HG03521 (cell line): ENCODE data around the gene SAMD13.

Source experiments
- ATAC-seq: cut with Tn5 transposase; IDR thresholded peaks from one replicate; pipeline ENCODE4 v1.9.1; 2021; ENCODE audit warnings: mild to moderate bottlenecking, moderate library complexity; ENCODE audit not compliant: unreplicated experiment

SAMD13 gene

DNA sequence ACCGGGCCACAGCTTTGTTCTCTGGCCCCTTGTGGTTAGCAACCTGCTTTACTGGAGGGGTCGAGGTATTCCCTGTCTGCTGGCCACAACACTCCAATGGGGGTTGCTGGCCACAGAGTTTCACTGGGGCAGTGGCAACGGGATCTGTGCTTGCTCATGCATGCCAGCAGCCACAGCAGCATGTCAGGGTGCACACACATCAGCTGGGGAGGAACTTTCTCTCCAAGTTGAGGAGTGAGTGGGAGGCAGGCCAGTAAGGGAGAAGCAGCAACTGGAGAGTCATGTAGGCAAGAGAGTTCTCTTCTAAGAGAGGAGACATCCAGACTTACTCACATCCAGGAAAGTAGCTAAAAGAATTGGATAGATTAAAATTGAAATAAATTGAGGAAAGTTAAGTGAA is 38.0 kb downstream of the SAMD13 start:
- no peak for ATAC-seq

DNA sequence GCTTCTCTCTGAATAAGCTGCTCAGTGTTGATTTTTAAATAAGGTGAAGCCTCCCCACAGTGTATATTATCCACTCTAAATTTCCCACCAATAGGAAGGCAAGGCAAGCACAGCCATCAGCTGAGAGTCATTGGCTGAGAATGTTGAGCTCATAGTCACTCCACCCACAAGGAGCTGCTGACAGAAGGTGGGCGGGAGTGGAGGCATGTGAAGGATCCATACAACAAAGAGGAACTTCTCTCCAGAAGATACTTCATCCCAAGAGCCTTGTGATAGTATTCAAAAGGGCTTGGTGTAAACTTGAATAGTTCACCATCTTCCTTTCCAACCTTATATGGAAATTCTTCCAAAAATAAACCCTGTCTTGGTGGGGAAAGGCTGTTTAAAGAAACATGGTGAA is 42.8 kb downstream of the SAMD13 start:
- ATAC-seq = no peak

DNA sequence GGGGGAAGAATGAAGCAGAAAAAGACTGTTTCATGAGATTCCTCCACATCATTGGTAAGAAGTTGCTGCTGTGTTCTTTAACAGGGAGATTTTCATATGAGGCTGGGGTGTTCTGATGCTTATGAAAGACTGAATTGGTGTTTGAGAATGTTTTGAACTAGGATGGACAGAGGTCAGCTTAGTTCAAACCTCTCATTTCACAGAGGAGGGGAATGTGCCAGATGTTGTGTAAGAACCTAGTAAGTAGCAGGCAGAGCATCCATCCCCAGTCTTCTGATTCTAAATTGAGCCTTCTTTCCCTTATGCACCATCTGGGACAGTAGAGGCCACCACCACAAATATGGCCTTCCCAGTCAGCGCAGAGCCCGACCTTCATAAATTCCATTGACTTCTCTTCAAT is 43.7 kb downstream of the SAMD13 start:
- ATAC-seq = no peak

DNA sequence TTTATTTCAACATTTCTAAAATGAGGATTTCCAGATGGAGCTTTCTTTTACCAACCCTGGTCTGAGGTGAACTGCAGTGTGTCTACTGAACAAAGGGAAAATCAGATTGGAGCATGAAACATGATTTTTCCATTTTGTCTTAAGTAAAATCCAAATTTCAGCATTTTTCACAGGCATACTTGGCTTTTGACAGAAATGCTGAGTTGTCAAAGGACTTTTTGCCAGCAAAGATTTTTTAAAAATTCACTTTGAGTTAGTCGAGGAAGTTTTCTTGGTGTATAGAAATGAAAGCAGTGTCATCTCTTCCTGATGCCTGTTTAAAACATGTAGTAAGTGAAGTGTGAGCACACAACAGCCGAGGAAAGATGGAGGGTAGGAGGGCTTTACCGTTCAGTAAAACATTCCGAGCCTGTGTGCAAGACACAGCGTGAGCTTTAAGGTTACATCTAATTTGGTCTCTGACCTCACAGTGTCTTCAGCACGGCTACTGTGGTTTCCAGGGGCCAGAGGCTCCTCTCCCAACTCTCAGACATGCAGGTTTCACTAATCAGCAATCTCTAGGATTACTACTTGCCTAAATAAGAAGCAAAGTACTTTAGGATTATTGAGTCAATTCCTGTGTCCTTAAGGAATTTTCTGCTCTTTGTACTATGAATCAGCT is 45.9 kb downstream of the SAMD13 start:
- ATAC-seq = no peak

DNA sequence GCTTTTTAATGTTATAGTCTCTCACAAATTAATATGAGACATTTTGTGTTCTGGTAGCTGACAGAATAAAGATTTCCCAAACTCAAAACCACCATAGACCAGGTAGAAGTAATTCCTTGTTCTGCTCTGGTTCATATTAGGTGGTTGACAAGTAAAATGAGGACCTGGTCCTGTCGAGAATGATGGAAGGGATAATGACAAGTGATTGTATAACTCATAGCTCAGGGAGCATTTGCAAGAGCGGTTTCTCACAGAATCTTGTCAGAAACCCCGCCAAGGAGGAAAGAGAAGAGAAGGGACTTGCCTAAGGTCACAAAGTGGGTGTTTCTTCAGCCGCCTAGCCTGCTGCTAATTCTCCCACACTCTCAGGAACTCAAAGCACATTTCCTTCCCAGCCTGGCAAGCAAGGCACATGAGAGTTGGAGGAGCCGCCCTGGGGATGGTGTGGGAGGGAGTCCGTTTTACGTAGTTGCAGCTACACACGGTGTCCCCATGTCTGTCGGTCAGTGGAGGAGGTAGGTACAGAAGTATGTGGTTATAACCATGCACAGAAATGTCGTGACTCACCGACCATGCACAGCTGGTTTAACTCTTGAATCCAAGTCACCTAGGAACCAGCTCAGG is 46.5 kb downstream of the SAMD13 start:
- no peak for ATAC-seq

DNA sequence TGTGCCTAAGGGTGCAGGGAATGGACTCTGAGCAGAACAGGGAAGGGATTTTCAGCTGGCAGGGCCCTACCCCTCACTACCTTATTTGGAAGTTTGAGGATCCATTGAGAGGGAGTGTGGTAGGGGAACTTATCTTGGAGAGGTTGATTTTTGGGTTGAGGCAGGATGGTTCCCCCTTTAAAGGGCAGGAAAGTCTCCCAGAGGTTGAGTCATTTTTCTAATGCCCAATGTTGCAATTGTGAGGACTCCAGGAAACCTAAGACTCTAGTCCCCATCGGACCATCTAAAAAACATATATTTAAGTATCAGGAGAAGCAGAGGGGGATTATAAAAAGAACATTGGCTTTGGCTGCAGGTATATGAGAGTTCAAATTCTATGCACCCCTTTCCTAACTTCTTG is 47.3 kb downstream of the SAMD13 start:
- ATAC-seq = no peak

DNA sequence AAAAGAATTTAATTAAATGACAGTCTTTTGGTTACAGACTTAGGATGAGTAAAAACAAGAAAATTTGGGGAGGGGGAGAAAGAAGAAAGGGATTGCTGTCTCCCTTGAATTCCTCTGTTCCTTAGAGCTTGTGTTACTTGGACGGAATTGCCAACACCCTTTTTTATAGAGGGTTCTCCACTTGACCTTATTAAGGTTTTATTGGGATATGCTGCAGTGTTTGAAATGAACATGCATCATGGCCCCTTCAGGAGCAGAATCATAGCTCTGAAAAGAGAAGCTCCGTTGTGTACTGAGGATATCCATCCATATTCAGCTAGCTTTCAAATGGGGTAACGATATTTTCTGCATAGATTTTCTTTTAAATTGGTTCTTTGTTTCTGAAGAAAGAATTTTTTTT is 48.6 kb downstream of the SAMD13 start:
- ATAC-seq = no peak

DNA sequence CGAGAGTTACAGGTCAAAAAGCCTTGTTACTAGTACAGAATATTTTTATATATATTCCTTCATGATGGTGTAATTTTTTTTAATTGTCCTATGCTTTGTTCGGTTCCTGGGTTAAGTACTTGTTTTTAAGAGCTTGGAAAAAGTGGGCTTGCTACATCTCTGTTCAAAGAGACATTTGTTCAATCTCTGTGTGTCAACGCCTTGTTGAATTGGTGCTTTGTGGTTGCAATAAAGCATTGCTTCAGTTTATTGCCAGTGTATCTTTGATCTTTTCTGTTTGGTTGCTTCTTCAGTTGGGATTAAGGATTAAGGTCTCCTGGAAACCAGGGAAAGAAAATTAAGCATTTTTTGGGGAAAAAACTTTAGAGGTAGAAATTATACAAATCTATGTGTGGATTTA is 49.0 kb downstream of the SAMD13 start:
- no peak for ATAC-seq

DNA sequence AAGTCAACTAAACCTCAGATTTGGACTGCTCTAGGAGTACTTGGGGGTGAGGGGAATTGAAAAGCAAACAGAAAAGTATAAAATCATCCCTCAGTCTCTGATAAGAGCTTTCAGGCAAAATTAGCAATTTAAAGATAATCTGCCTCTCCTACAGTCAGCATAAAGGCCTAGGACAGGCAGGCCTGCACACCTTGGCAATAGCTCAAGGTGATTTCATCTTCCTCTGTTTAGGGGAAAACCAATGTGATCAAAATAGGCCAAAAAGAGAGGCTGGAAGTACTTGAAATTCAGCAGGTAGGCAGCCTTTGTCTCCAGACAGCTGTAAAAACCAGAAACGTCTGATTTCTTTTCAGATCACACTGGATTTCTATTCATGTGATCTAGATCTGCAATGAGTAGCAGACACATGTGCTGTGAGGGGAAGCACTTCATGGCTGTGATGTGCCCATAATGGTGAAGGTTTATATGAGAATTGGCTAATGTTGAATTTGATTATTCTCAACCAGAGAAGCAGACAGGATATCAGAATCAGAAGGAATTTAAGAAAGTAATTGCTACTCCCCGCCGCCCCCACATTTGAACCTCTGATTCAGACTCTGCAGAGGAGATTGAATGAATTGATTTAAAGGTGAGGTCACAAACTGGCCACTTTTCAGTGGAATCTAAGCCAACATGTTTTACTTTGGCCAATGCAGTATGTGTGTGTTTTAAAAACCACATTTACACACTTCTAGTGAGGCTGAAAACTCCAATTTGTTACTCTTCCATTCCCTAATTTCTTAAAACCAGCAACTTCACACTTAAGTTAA is 51.0 kb downstream of the SAMD13 start:
- ATAC-seq = no peak

DNA sequence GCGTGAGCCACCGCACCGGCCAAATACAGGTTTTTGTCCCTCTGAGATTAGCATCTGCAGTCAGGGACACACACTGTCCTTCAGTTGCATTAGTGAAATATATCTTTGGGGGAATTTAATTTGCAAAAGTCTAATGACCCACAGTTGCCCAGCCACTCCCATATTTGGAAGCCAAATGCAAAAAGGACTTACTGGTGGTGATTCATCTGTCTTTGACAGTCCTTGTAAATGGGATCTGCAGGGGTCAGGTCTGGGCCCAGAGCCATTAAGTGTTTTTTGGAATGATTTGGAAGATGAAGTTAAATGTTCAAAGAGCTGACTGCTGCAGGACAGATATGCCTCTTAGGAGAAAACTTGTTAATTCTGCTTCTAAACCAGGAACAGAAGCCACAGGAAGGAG is 52.2 kb downstream of the SAMD13 start:
- no peak for ATAC-seq

DNA sequence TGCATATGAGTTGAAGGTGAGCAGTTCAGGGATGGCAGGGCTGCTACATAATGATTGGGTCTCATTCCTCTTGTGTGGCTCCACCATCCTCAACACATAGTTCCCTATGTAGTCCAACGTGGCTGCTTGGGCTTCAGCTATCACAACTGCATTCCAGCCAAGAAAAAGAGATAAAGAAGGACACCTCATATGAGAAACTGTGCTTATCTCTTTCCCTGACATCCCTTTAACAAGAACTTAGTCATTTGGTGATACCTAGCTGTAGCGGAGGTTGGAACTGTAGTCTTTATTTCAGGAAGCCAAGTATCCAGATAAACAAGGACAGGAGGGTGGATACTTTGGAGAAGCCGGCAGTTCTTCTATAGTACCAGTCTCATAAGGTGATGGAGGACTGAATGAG is 54.0 kb downstream of the SAMD13 start:
- no peak for ATAC-seq

DNA sequence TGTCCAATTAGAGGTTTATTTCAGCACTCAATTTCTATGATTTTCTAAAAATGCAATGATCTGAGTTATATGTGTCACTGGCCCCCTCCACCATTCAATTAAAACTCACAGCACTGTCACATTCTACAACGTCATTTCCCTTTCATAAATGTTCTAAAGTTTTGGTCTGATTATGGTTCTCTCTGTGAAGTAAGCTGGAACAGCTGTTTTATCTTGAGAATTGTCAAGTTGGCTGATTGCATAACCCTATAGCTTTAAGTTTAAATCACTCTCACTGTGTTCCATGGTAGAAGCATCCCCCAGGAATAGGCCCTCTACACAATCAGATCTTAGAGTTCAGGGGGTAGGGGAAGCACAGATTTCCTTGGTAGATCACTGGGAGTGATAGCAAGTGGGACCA is 55.4 kb downstream of the SAMD13 start:
- no peak for ATAC-seq

DNA sequence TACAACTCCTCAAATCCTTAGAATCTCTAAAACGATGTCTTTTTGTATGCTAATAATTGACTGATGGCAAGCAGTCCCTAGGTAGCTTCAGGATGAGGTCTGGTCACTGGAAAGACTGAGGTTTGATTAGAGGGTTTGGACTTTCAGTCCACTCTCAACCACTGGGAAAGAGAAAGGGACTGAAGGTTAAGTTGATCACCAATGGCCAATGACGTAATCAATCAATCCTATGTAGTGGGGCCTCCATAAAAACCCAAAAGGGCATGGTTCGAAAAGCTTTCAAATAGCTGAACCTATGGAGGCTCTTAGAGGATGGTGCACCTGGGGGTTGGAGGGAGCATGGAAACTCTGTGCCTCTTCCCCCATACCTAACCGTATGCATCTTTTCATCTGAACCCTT is 57.2 kb downstream of the SAMD13 start:
- ATAC-seq = no peak

DNA sequence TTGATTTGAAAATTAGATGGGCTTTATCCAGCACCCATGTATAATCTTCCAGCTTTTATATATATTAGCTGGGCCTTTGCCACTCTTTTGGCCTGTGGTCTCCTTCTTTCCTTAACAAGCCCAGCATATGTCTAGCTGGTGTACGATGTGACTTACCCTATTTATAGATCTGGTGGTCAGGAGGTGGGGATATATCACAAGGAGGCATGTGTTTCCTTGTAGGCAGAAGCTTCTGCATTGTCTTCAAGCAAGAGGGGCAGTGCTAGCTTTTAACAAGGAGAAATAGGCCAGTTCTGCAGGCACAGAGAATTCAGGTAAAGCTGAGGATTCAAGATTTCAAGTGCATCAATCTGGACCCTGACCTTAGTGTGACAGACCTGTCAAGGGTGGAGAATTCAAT is 58.8 kb downstream of the SAMD13 start:
- no peak for ATAC-seq

DNA sequence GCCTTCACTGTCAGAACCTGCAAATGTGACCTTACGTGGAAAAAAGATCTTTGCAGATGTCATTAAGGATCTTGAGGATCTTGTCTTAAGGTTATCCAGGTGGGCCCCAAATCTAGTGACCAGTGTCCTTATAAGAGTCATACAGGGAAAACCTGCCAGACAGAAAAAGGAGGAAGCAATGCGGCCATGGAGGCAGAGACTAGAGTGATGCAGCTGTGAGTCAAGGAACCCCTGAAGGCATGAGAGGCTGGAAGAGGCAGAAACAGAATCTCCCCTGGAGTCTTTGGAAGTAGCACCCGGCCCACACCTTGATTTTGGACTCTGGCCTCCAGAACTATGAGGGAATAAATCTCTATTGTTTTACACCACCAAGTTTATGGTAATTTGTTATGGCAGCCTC is 60.3 kb downstream of the SAMD13 start:
- no peak for ATAC-seq

DNA sequence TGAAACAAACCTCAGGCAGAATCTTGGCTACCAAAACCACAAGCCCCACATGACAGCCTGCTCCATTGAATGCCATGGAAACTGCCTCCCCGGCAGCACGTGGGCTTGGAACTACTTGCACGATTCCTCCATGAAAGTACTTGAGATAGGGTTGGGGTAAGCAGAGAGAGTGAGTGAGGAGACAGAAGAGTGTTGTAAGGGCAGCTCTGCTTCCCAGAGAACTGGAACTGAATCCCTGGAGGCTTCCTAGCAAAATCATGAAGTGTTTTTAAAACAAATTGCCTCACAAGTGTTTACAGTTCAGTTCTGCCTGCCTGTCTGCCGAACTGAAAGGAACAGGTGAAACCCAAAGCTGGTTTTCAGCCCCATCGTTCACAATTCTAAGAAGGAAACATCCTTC is 61.5 kb downstream of the SAMD13 start:
- no peak for ATAC-seq

DNA sequence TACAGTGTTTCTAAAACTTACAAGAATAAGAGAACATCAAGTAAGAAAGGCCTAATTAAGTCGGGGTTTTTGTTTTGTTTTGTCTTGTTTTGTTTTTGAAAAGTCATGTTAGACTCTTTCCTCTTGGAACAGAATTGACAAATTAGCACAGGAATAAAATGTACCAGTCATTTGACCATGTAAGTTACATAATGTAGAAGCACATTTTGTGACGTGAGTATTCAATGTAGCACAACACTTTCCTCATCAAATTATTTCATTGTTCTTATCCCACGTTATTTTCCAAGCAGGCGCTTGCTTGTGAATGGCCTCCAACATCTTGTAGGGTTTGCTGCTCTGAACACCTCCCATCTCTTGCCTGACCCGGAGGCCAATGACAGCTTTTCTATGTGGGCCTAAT is 62.1 kb downstream of the SAMD13 start:
- no peak for ATAC-seq

DNA sequence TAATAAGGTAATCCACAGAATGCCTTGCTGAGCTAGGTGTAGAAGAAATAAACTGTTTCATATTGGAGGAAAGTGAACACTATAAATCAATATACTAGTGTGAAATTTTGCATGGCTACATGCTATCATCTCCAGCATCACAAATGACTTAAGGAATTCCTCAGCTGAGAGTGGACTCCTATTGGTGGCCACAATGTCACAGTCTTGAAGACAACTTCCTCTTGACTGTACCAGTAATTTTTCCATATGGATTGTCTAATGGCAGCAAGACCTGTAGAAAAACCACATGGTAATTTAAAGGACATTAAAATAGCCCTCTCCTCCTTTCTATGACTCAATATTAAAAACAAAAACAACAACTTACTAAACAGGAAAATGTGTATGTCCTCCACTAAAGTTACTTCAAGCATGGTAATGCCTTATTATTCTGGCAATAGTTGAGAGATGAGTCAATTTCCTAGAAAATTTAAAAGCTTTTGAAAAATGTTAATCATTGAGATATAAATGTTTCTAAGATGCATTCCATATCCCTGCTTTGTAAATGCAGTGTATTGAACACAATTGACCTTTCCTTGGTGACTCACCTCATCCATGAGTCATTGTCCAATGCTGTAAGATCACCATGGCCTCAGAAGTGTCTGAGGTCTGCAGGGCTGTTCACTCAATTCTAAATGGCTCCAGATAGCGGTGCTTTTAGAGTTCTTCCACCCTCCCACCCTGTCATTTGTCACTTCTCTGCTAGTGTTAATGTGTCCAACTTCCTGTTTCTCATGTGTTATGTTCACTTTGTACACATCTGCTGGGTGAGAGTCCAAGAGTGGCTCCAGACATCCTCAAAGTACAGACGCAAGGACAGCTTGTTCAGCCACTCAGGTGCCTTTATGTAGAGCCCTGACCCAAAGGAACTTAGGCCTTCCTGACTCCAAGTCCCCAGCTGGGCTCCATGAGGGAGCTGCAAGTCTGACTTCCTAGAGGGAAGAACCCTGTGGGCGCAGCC is 64.0 kb downstream of the SAMD13 start:
- ATAC-seq = no peak

DNA sequence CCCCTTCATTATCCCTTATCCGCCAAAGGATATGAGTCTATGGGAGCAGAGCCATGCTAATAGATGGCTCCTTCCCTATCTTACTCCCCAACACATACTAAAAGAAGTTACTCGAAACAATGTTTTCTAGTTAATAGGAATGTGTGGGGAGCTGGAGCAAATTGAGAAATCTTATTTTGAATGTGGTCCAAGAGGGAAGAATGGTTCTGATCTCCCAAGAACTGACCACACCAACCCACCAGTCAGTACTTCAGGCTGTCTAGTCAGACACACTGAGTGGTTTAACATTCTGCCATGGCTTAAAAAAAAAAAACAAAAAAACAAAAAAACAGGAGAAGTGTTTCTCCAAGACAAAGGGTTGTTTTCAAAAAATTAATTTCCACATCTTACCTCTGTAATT is 65.3 kb downstream of the SAMD13 start:
- no peak for ATAC-seq

DNA sequence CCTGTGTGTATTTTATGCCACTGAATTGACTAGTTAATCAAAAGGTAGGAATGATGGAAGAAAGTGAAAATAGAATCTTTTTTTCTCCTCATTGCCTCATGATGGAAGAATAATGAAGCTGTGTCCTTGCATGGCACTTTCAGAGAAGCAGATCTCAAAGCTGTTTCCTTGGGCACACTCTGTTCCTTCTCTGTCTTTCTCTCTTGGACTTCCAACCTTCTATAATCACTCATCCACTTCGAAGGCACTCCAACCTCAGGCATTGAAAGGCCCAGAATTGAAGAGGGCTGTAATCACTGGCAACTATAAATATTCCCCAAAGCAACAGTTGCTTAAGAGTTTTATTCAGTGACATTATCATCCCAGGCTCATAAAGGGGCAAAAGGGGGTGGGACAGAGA is 65.7 kb downstream of the SAMD13 start:
- ATAC-seq = no peak

DNA sequence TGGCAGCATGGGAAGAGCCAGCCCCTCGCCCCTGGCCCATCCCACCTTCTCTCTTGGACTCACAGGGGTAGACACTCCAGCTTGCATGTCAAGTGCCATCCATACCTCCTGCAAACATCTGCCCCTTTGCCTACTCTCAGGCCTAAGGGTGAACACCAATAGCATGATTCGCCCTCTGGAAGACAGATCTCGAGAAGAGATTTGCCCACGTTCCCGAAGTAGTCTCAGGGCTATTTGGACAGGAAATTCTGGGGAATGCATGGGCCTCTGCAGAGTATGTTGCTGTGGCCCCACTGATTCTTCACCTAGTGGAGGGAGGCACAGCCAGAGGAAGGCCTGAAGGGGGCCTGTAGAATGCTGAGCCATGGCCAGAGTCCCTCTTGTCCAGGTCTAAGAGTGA is 66.9 kb downstream of the SAMD13 start:
- ATAC-seq = no peak
